ENCODE data around the gene PNKP. TPM values are rescaled to one million over a fixed set of nuclear protein-coding genes. Genes with fewer than 3 reads are reported as not detected.
A peak's percentile ranks its signal among the peaks of the same experiment; 100 is the strongest.

The PNKP gene
- total and polyA plus RNA-seq, 10 of the 15 experiments (the other 5 are each of a cell fraction or from before 2014, with no cell fraction given), result 2.9 to 82.3 (median 33.2) TPM

DNA sequence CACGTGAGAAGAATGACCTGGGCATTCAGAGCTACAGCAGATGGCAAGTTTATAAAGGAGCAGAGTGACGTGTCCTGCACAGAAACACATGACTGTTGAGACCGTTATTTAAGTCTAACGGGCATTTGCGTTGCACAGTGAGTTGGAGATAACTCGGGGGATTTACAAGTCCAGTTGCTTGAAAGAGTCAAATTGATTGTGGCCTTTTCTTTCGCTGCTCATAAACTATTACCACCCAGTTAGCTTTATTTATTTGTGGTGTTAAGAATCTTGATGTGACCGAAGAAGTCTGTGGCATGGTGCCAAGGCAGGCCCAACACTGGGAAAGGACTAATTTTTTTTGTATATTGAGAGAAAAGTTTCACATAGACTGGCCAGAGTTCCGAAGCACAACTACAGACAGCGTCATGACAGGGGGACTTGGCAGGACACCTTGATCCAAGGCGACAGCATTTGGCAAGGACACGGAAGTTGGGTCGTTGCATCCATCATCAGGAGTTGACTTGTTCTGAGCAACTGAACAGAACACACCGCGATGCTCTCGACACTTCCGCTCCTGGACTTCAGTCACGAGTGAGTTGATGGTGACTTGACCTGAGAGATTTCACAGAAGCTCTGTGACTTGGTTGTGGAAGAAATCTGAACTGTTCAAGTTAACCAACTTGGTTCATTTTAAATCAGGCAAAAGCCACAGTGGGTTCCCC lies 28.3 kb downstream of the PNKP start (continued):
- TF ChIP-seq MEF2B (IDR thresholded peaks at IDR 0.05; ENCODE audit: partially characterized antibody, poor library complexity, severe bottlenecking), result no peak
- no peak for TF ChIP-seq PML (IDR thresholded peaks at IDR 0.05; ENCODE audit: low read length)
- TF ChIP-seq NR2F1 (conservative IDR thresholded peaks at IDR 0.05), result no peak

DNA sequence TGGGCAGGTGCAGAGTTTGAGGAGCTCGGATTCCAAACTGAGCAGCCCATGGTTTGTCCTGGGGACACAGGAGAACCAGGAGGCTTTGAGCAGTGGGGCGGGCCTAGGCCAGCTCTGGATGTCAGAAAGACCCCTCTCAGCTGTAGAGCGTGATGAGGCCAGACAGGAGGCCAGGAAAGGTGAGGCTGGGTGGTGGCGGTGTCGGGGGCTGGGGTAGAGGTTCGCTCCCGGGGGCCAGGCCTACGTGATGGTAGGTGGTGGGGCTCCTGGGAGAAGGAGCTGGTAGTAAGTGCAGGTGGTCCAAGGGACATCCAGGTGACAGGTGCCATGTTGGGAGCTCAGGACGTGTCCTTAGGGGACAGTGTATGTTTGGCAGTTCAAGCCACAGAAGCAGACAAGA lies 30.0 kb downstream of the PNKP start:
- H3K79me2 ChIP-seq (ENCODE audit: control insufficient read depth, insufficient read depth, low read length), result no peaks in the 10 kb centered on the region
- DNase-seq (ENCODE audit: low read depth, low spot score) (no peak), FAIRE-seq (no peak), ATAC-seq (no peak)
- H2AFZ ChIP-seq (ENCODE audit: control insufficient read depth, low read depth, low read length), result no peak overlapping the region
- no peaks in the 10 kb centered on the region for H4K20me1 ChIP-seq (ENCODE audit: control insufficient read depth, insufficient read depth)
- ChIA-PET RAD21 (ENCODE audit: unreplicated experiment) (no interaction called here), POLR2A (no interaction called here), CTCF (interaction anchor here (1.2 kb wide), 1 partner anchor 101 kb away, joined by 3 read pairs; no protein-coding TSS in a partner anchor), SMC1A (ENCODE audit: uncharacterized antibody, unreplicated experiment) (no interaction called here)
- peaks cover 15 to 19% of the 10 kb centered on the region in 2 experiments for H3K36me3 ChIP-seq (ENCODE audit: control insufficient read depth in 2 of 2, insufficient read depth in 2 of 2, low read length in 1 of 2)
- H3K9ac ChIP-seq (ENCODE audit: control insufficient read depth, insufficient read depth, low read length), result no peak overlapping the region
- H3K4me2 ChIP-seq (ENCODE audit: control insufficient read depth, insufficient read depth), result no peak overlapping the region
- BruUV-seq (replicated peaks), result no TSS peak
- no peaks in the 10 kb centered on the region for H3K27me3 ChIP-seq (replicated peaks in 1 of 2; ENCODE audit: control insufficient read depth in 2 of 2, insufficient read depth in 2 of 2, low read length in 1 of 2)
- no peak overlapping the region for H3K27ac ChIP-seq (ENCODE audit: control insufficient read depth, insufficient read depth)
- TF ChIP-seq STAT1 (conservative IDR thresholded peaks at IDR 0.05) (no peak), HDGF (IDR thresholded peaks at IDR 0.05) (no peak), ASH2L (IDR thresholded peaks at IDR 0.05; ENCODE audit: borderline replicate concordance, low read depth) (no peak), CBX5 (IDR thresholded peaks at IDR 0.05; ENCODE audit: low read depth) (no peak), POLR2A (IDR thresholded peaks at IDR 0.05; ENCODE audit: low read depth, low read length) (peak; percentile 61), CHD1 (IDR thresholded peaks at IDR 0.05; ENCODE audit: low read depth, low read length) (no peak)
- no peaks in the 10 kb centered on the region for H3K9me3 ChIP-seq (replicated peaks; ENCODE audit: control insufficient read depth, insufficient read depth, low read length)
- H3K4me3 ChIP-seq, result no peak overlapping the region
- intact Hi-C loops (cut with micrococcal nuclease; ENCODE audit: unreplicated experiment) (no loop called here), in situ Hi-C loops (cut with MboI) (no loop called here)
- WGBS (ENCODE audit: insufficient coverage, insufficient replicate concordance, low lambda C conversion rate, missing lambda C conversion rate), result 88% methylated on average over 7 of the region's 9 CpGs
- no peaks in the 10 kb centered on the region for H3K4me1 ChIP-seq (ENCODE audit: control insufficient read depth, insufficient read depth, low read length)
